Ectodermal cell (in vitro differentiated cells): ENCODE results near the gene VWC2.
"Not testable (repeated sequence)": the region's sequence is repeated elsewhere in the genome, so short reads cannot be mapped to it uniquely, and the experiment has no call there.

Experiments
- H3K27ac ChIP-seq: 2 replicates; pipeline ENCODE4 v1.7.0; 2013; ENCODE audit warnings: mild to moderate bottlenecking, low read depth, low read length; ENCODE audit not compliant: insufficient read depth, poor library complexity, severe bottlenecking
- H3K27me3 ChIP-seq: 2 replicates; pipeline ENCODE4 v1.7.0; 2013; ENCODE audit warnings: mild to moderate bottlenecking, low read length; ENCODE audit not compliant: insufficient read depth, control insufficient read depth, poor library complexity, severe bottlenecking
- H3K36me3 ChIP-seq: one replicate; pipeline ENCODE4 v1.7.0; 2013; ENCODE audit warnings: low read length; ENCODE audit not compliant: control insufficient read depth, insufficient read depth
- H3K4me1 ChIP-seq: one replicate; pipeline ENCODE4 v1.7.0; 2013; ENCODE audit warnings: low read length; ENCODE audit not compliant: control insufficient read depth, insufficient read depth
- H3K4me3 ChIP-seq: 2 replicates; pipeline ENCODE4 v1.7.0; 2013; ENCODE audit warnings: low read depth, low read length, control low read depth; ENCODE audit not compliant: insufficient read depth
- H3K9me3 ChIP-seq: 2 replicates; pipeline ENCODE4 v1.7.0; 2013; ENCODE audit warnings: mild to moderate bottlenecking, low read length, moderate library complexity; ENCODE audit not compliant: control insufficient read depth
- WGBS, 2 experiments: methylation state at CpG; one replicate each; pipeline ENCODE4 v1.1.7; 2013; ENCODE audit warnings: missing lambda C conversion rate in 2 of 2; 5-methylcytosine and 5-hydroxymethylcytosine counted together

The VWC2 gene

GRCh38 chr7:49845626-49846025 is 72.2 kb downstream of the VWC2 start:
- Histone ChIP-seq H3K4me1 (no peaks in the 10 kb centered on the region), H3K4me3 (no peak overlapping the region), H3K36me3 (no peaks in the 10 kb centered on the region), H3K9me3 (no peaks in the 10 kb centered on the region), H3K27me3 (no peaks in the 10 kb centered on the region), H3K27ac (no peak overlapping the region)
- WGBS, 2 experiments, result 92 to 94% methylated on average over 5 of the region's 5 CpGs

- H3K27ac ChIP-seq, result no peak overlapping the region
- H3K9me3 ChIP-seq, result no peaks in the 10 kb centered on the region
- 92 to 94% methylated on average over 7 to 8 of the region's 8 CpGs for WGBS, 2 experiments
- no peaks in the 10 kb centered on the region for H3K36me3 ChIP-seq
- H3K4me1 ChIP-seq, result no peaks in the 10 kb centered on the region
- H3K4me3 ChIP-seq, result no peak overlapping the region
- H3K27me3 ChIP-seq, result no peaks in the 10 kb centered on the region
These were observed 74.9 kb downstream of the VWC2 start for GRCh38 chr7:49848211-49848841.

- WGBS, 2 experiments, result 90 to 92% methylated on average over 10 of the region's 10 CpGs
- Histone ChIP-seq H3K4me1 (no peaks in the 10 kb centered on the region), H3K4me3 (no peak overlapping the region), H3K27ac (no peak overlapping the region), H3K9me3 (no peaks in the 10 kb centered on the region), H3K27me3 (no peaks in the 10 kb centered on the region), H3K36me3 (no peaks in the 10 kb centered on the region)
These were observed 77.6 kb downstream of the VWC2 start for GRCh38 chr7:49850921-49851613.

- H3K9me3 ChIP-seq, H3K36me3 ChIP-seq: not testable (repeated sequence)
- WGBS, 2 experiments, result 92 to 94% methylated on average over 9 of the region's 9 CpGs
These were observed 78.1 kb downstream of the VWC2 start for GRCh38 chr7:49851614-49851934.

GRCh38 chr7:49852619-49853462 is 79.4 kb downstream of the VWC2 start:
- Histone ChIP-seq H3K4me3 (no peak overlapping the region), H3K9me3 (no peaks in the 10 kb centered on the region)
- 53 to 58% methylated on average over 11 of the region's 11 CpGs for WGBS, 2 experiments

More at GRCh38 chr7:49851614-49851934, 78.1 kb downstream of the VWC2 start:
- not testable (repeated sequence) for H3K27ac ChIP-seq, H3K4me3 ChIP-seq, H3K4me1 ChIP-seq, H3K27me3 ChIP-seq

GRCh38 chr7:49855281-49855980 is 82.0 kb downstream of the VWC2 start:
- 49 to 52% methylated on average over 7 of the region's 7 CpGs for WGBS, 2 experiments
- Histone ChIP-seq H3K36me3 (no peaks in the 10 kb centered on the region), H3K4me3 (no peak overlapping the region)

More at GRCh38 chr7:49852619-49853462, 79.4 kb downstream of the VWC2 start:
- no peaks in the 10 kb centered on the region for H3K27me3 ChIP-seq
- no peak overlapping the region for H3K27ac ChIP-seq
- no peaks in the 10 kb centered on the region for H3K36me3 ChIP-seq
- H3K4me1 ChIP-seq, result no peaks in the 10 kb centered on the region

GRCh38 chr7:49860293-49860692 is 86.9 kb downstream of the VWC2 start:
- Histone ChIP-seq H3K4me3 (no peak overlapping the region), H3K9me3 (no peaks in the 10 kb centered on the region), H3K27ac (no peak overlapping the region), H3K36me3 (no peaks in the 10 kb centered on the region), H3K27me3 (no peaks in the 10 kb centered on the region), H3K4me1 (no peaks in the 10 kb centered on the region)
- 93 to 97% methylated on average over 1 of the region's 1 CpG for WGBS, 2 experiments

More at GRCh38 chr7:49855281-49855980, 82.0 kb downstream of the VWC2 start:
- Histone ChIP-seq H3K27me3 (no peaks in the 10 kb centered on the region), H3K27ac (no peak overlapping the region), H3K9me3 (no peaks in the 10 kb centered on the region), H3K4me1 (no peaks in the 10 kb centered on the region)

GRCh38 chr7:49866076-49866735 is 92.8 kb downstream of the VWC2 start:
- no peaks in the 10 kb centered on the region for H3K4me1 ChIP-seq
- no peak overlapping the region for H3K27ac ChIP-seq
- 88% methylated on average over 10 of the region's 10 CpGs for WGBS, 2 experiments
- no peaks in the 10 kb centered on the region for H3K27me3 ChIP-seq
- H3K4me3 ChIP-seq, result no peak overlapping the region
- H3K36me3 ChIP-seq, result no peaks in the 10 kb centered on the region
- no peaks in the 10 kb centered on the region for H3K9me3 ChIP-seq

GRCh38 chr7:49866910-49867309 is 93.5 kb downstream of the VWC2 start:
- no peaks in the 10 kb centered on the region for H3K27me3 ChIP-seq
- WGBS, 2 experiments, result 59 to 61% methylated on average over 5 of the region's 5 CpGs
- no peaks in the 10 kb centered on the region for H3K9me3 ChIP-seq
- no peak overlapping the region for H3K4me3 ChIP-seq
- no peak overlapping the region for H3K27ac ChIP-seq
- no peaks in the 10 kb centered on the region for H3K36me3 ChIP-seq
- H3K4me1 ChIP-seq, result no peaks in the 10 kb centered on the region
